Measurements from ENCODE around the gene SGMS1. TPM values are rescaled to one million over a fixed set of nuclear protein-coding genes. Genes with fewer than 3 reads are reported as not detected.
"Not testable (repeated sequence)": the region's sequence is repeated elsewhere in the genome, so short reads cannot be mapped to it uniquely, and the experiment has no call there.

Gene SGMS1
- total RNA-seq, 4 donors from 2014 or later: 153 to 235 (median 186) TPM

DNA sequence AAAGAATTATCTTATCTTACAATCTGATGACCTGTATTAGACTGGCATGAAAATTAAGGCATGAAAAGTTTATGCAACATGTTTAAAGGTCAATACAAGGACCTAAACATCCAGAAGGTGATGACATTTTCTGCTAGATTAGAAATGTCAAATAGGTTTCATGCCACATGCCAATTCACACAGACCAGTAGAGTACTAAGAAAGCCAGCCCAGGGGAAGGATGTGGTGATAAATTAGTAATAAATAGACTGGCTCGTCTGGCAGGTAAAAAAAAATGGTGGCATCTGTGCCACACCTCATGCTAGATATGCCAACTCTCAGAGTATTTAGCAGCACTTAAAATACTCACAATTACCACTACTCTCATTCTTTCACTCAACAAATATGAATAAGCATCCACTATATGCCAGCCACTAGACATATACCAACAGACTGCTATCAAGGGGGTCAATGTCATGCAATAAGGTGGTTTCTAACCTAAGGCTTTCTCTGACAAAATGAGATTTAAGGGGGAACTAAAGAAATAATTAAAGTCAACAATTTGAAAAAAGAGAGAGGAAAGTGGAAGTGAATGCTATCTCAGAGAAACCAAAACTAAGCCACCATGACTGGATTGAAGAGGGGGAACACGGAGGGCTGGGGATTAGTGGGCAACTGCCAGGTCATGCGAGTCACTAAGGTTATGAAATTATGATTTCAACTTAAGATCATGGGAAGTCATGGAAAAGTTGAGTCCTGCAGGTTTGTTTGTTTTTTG is 83.5 kb downstream of the SGMS1 start:
- WGBS, 2 donors: 48 to 56% methylated on average over 3 of the region's 3 CpGs
- no peak for TF ChIP-seq POLR2A (IDR thresholded peaks at IDR 0.05)
- TF ChIP-seq, protein P1, sequence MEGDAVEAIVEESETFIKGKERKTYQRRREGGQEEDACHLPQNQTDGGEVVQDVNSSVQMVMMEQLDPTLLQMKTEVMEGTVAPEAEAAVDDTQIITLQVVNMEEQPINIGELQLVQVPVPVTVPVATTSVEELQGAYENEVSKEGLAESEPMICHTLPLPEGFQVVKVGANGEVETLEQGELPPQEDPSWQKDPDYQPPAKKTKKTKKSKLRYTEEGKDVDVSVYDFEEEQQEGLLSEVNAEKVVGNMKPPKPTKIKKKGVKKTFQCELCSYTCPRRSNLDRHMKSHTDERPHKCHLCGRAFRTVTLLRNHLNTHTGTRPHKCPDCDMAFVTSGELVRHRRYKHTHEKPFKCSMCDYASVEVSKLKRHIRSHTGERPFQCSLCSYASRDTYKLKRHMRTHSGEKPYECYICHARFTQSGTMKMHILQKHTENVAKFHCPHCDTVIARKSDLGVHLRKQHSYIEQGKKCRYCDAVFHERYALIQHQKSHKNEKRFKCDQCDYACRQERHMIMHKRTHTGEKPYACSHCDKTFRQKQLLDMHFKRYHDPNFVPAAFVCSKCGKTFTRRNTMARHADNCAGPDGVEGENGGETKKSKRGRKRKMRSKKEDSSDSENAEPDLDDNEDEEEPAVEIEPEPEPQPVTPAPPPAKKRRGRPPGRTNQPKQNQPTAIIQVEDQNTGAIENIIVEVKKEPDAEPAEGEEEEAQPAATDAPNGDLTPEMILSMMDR (IDR thresholded peaks at IDR 0.05): no peak

DNA sequence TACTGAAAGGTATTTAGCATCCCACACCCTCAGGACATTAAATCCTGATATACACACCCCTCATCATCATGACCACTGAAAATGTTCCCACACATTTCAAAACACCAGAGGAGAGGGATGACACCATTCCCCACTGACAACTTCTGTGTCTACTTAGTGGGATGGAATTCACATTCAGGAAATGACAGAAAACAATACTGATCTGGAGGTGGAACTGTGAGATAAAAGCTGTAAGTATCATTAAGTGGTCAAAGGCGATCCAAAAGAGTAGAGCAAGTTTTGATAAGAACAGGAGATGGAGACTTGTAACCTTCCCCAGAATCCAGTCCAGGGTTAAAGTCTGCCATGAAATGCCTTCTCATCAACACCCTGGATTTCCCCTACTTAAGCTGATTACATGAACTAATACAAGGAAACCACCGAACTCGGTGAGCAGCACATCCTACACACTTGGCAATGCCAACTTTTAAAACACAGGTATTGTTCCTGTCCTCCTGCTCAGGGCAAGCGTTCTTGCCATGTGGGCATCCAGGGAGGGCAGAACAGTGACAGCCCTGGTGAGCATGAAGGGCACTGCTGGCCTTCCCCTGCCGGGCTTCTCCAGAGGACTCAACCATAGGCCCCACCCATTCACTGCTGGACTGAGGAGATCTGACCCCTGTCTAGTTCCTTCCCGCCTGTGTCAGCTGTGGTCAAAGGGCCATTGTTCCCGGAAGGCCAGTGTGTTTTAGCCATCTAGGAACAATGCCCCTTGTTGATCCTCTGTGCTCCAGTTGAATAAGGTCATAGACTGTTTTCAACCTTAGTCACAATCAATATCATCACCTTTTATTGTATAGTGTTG is 85.0 kb downstream of the SGMS1 start:
- WGBS, 2 donors: 43 to 57% methylated on average over 7 of the region's 7 CpGs
- no peak overlapping the region for H3K4me3 ChIP-seq (ENCODE audit: low read depth, poor library complexity, severe bottlenecking)
- intact Hi-C loops (cut with DNase I; ENCODE audit: low total_unique reads): no loop called here
- no peak for DNase-seq (ENCODE audit: low spot score in 2 of 2)
- no peak for TF ChIP-seq POLR2A (IDR thresholded peaks at IDR 0.05)
- TF ChIP-seq, protein P1 (IDR thresholded peaks at IDR 0.05): no peak

More for the DNA sequence above, 83.5 kb downstream of the SGMS1 start:
- DNase-seq (ENCODE audit: low spot score in 2 of 2): no peak
- H3K4me3 ChIP-seq (ENCODE audit: low read depth, poor library complexity, severe bottlenecking): no peak overlapping the region
- intact Hi-C loops (cut with DNase I; ENCODE audit: low total_unique reads): no loop called here

DNA sequence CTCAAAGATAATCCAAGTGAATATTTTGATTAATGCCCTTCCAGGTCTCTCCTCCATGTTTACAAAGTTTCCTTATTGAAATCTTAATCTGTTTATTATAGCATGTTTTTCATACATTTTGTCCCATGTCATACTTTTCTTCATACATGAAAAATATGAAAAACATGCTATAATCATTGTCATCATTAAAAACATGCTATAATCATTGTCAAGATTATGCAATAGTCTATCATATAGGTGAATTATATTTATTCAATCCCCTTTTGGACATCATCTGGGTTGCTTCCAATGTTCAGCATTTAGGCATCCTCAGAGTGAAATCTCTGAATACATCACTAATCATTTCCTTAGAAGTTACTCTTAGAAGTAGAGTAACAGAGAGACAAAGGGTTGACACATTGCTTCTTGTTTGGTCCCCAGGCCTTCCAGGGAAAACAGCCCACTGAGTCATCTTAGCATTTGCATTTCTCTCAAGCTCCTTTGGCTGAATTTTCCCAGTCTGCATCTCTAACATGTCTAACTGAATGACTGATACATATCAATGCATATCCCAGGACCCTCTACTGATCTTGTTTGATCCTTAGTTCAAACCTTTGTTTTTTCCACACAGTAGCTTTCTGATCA is 87.0 kb downstream of the SGMS1 start:
- intact Hi-C loops (cut with DNase I; ENCODE audit: low total_unique reads): no loop called here
- no peak overlapping the region for H3K4me3 ChIP-seq (ENCODE audit: low read depth, poor library complexity, severe bottlenecking)
- no peak for TF ChIP-seq POLR2A (IDR thresholded peaks at IDR 0.05)
- TF ChIP-seq, protein P1 (IDR thresholded peaks at IDR 0.05): no peak
- DNase-seq (ENCODE audit: low spot score in 2 of 2): no peak

DNA sequence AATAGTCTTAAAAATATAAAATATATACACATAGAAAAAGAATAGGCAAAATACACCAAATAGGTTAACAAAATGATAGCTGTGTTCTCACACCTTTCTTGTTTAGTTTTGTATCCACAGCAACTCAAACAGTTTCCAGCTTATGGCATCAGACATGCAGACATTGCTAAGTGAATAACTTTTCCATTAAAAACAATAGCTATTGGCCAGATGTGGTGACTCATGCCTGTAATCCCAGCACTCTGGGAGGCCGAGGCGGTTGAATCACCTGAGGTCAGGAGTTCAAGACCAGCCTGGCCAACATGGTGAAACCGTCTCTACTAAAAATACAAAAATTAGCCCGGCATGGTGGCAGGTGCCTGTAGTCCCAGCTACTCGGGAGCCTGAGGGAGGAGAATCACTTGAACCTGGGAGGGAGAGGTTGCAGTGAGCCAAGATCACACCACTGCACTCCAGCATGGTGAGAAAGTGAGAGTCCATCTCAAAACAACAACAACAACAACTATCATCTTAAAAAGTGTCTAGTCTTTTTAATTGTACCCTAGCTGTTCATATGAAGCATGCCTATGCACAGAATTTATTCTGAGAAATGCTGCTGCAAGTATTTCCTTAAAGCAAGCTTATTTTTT is 88.9 kb downstream of the SGMS1 start:
- intact Hi-C loops (cut with DNase I; ENCODE audit: low total_unique reads); H3K4me3 ChIP-seq (ENCODE audit: low read depth, poor library complexity, severe bottlenecking); DNase-seq (ENCODE audit: low spot score in 2 of 2): not testable (repeated sequence)
- WGBS, 2 donors: 21 to 64% methylated on average over 5 of the region's 5 CpGs

DNA sequence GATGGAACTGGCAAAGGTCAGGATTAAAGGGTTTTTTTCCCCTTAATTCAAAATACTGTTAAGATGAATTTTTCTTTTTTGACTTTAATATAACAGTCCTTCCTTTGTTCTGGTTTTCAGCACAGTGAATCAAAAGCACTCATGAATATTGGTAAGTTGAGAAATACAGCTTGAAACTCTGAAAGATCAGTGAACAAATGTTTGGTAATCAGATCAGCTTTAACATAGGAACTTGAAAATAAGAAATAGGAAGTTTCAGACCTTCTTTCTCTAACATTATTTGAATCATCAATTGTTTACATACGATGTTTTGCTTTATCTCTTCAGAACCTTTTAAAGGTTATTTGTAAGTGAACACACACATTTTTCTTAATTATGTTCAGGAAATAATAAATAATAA is 90.5 kb downstream of the SGMS1 start:
- DNase-seq (ENCODE audit: low spot score in 2 of 2): no peak
- H3K4me3 ChIP-seq (ENCODE audit: low read depth, poor library complexity, severe bottlenecking): no peak overlapping the region
- 93 to 94% methylated on average over 1 of the region's 1 CpG for WGBS, 2 donors
- TF ChIP-seq, protein P1 (IDR thresholded peaks at IDR 0.05): no peak
- no peak for TF ChIP-seq POLR2A (IDR thresholded peaks at IDR 0.05)
- intact Hi-C loops (cut with DNase I; ENCODE audit: low total_unique reads): no loop called here
